A673 (cell line): ENCODE measurements around the gene ZBP1. TPM values are rescaled to one million over a fixed set of nuclear protein-coding genes. Genes with fewer than 3 reads are reported as not detected.

ENCODE experiments used
- BruUV-seq: library from RNA; stranded (reverse); fragments of 400-500 nt; replicated peaks from 2 replicates; lab custom pipeline; 2021; lab: Mats Ljungman, UMichigan
- CTCF ChIA-PET: fragments of 300-600 bp; sonication (Branson Sonifier 250); formaldehyde crosslinking; loops from one replicate; lab custom pipeline; 2022; ENCODE audit warnings: antibody characterized with exemption; lab: Charles Lee
- POLR2A ChIA-PET: fragments of 300-600 bp; sonication (Branson Sonifier 250); formaldehyde crosslinking; loops from one replicate; lab custom pipeline; 2022; ENCODE audit warnings: antibody characterized with exemption; ENCODE audit not compliant: low non-redundant PET; lab: Charles Lee
- DNase-seq: peaks from one replicate; pipeline ENCODE4 v3.0.0-alpha.2; 2015; ENCODE audit warnings: low spot score
- H3K27ac ChIP-seq: fragments of 200-600 bp; sonication (generic); 2 replicates; pipeline ENCODE4 v1.5.1; 2016; ENCODE audit warnings: mixed run types, low read depth, mild to moderate bottlenecking, mixed read lengths, antibody characterized with exemption, low read length; ENCODE audit not compliant: poor library complexity, severe bottlenecking
- H3K27me3 ChIP-seq: fragments of 200-600 bp; sonication (generic); replicated peaks from 2 replicates; pipeline ENCODE4 v1.6.1; 2017; ENCODE audit warnings: mixed run types, low read depth, mild to moderate bottlenecking, mixed read lengths, antibody characterized with exemption, low read length; ENCODE audit not compliant: insufficient read depth, poor library complexity
- H3K36me3 ChIP-seq: fragments of 200-600 bp; sonication (generic); 2 replicates; pipeline ENCODE4 v1.6.1; 2016; ENCODE audit warnings: mixed run types, mild to moderate bottlenecking, mixed read lengths, antibody characterized with exemption, low read length; ENCODE audit not compliant: insufficient read depth, poor library complexity, severe bottlenecking
- H3K4me1 ChIP-seq: fragments of 200-600 bp; sonication (generic); 2 replicates; pipeline ENCODE4 v1.6.1; 2017; ENCODE audit warnings: mixed run types, mild to moderate bottlenecking, mixed read lengths, antibody characterized with exemption, low read length; ENCODE audit not compliant: insufficient read depth, poor library complexity, severe bottlenecking
- H3K4me3 ChIP-seq: fragments of 200-600 bp; sonication (generic); 2 replicates; pipeline ENCODE4 v1.5.1; 2016; ENCODE audit warnings: low read depth, mixed run types, mild to moderate bottlenecking, mixed read lengths, low read length; ENCODE audit not compliant: poor library complexity, severe bottlenecking
- H3K9me3 ChIP-seq: fragments of 200-600 bp; sonication (generic); 2 replicates; pipeline ENCODE4 v1.6.1; 2016; ENCODE audit warnings: mixed run types, low read depth, mild to moderate bottlenecking, mixed read lengths, antibody characterized with exemption, low read length; ENCODE audit not compliant: poor library complexity, severe bottlenecking
- CTCF ChIP-seq: fragments of 300-800, 200-600 bp; sonication (generic); conservative IDR thresholded peaks from 2 replicates; pipeline ENCODE4 v1.5.1; 2017; ENCODE audit warnings: low read depth, mild to moderate bottlenecking, antibody characterized with exemption, low read length, moderate library complexity, mixed read lengths
- EZH2 ChIP-seq: fragments of 200-600 bp; sonication (generic); IDR thresholded peaks from 2 replicates; pipeline ENCODE4 v1.6.1; 2017; ENCODE audit warnings: borderline replicate concordance, low read depth, mild to moderate bottlenecking, mixed read lengths, antibody characterized with exemption, low read length; ENCODE audit not compliant: poor library complexity, severe bottlenecking
- intact Hi-C: fragments of 100-400 bp; cut with micrococcal nuclease; formaldehyde crosslinking; loops from one replicate; pipeline ENCODE4 v1.10.0; 2022; ENCODE audit not compliant: unreplicated experiment
- total RNA-seq: library from RNA; stranded (reverse); gene quantifications from 2 replicates; pipeline ENCODE4 v1.2.3, GENCODE V29; 2021

ZBP1 gene
- total RNA-seq, 1 experiment from 2014 or later: not detected

GRCh38 chr20:57562541-57563465 lies 57.4 kb downstream of the ZBP1 start:
- DNase-seq: no peak
- Histone ChIP-seq H3K27ac (no peak overlapping the region), H3K27me3 (no peaks in the 10 kb centered on the region), H3K9me3 (no peaks in the 10 kb centered on the region), H3K36me3 (no peaks in the 10 kb centered on the region), H3K4me3 (no peak overlapping the region), H3K4me1 (no peaks in the 10 kb centered on the region)
- POLR2A ChIA-PET: no interaction called here
- CTCF ChIA-PET: no interaction called here
- intact Hi-C loops: no loop called here
- no peak for TF ChIP-seq EZH2
- TF ChIP-seq CTCF: no peak
- no TSS peak for BruUV-seq

- Histone ChIP-seq H3K4me3 (no peak overlapping the region), H3K27me3 (no peaks in the 10 kb centered on the region), H3K4me1 (no peaks in the 10 kb centered on the region), H3K27ac (no peak overlapping the region), H3K36me3 (no peaks in the 10 kb centered on the region), H3K9me3 (no peaks in the 10 kb centered on the region)
- POLR2A ChIA-PET: no interaction called here
- CTCF ChIA-PET: no interaction called here
- DNase-seq: no peak
- intact Hi-C loops: no loop called here
- TF ChIP-seq EZH2: no peak
- no peak for TF ChIP-seq CTCF
- no TSS peak for BruUV-seq
Measured at GRCh38 chr20:57561356-57562279, 58.6 kb downstream of the ZBP1 start.

- no TSS peak for BruUV-seq
- H3K4me1 ChIP-seq: no peaks in the 10 kb centered on the region
Measured at GRCh38 chr20:57560554-57561355, 59.5 kb downstream of the ZBP1 start, which contains the start of gene PCK1. Gene PCK1 (plus strand): TSS chr20:57561110. CDS start chr20:57561412, 302 bp downstream.

More at GRCh38 chr20:57560554-57561355, 59.5 kb downstream of the ZBP1 start, which contains the start of gene PCK1:
- intact Hi-C loops: no loop called here
- no peak within 1 kb of the TSS for H3K4me3 ChIP-seq
- no peaks in the 10 kb centered on the region for H3K27me3 ChIP-seq
- H3K9me3 ChIP-seq: no peaks in the 10 kb centered on the region
- H3K27ac ChIP-seq: no peak within 1 kb of the TSS
- CTCF ChIA-PET: no interaction called here
- no peak for TF ChIP-seq EZH2
- no peak for TF ChIP-seq CTCF
- no peak for DNase-seq
- POLR2A ChIA-PET: no interaction called here
- no peaks in the 10 kb centered on the region for H3K36me3 ChIP-seq
